ENCODE measurements around the gene CHMP2A. TPM values are rescaled to one million over a fixed set of nuclear protein-coding genes. Genes with fewer than 3 reads are reported as not detected.

CHMP2A gene
- total RNA-seq, 1 donor = 106 TPM

DNA sequence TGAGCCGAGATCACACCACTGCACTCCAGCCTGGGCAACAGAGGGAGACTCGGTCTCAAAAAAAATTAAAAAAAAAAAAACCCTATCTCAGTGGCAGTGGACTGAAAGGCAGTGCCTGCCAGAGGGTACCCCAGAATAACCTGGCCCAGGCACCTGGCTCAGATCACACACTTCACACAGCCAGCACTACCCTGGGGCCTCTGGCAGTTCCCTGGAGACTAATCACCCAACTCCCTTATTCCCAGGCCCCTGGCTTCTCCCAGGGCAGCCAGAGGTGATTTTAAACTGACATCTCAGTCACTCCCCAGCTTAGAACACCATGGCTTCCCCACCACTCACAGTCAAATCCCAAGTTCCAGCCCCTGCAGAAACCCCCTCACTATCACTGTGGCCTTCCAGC lies 39.6 kb downstream of the CHMP2A start:
- DNase-seq (ENCODE audit: insufficient read length, low spot score, missing footprints) = no peak
- no peak for TF ChIP-seq CTCF (IDR thresholded peaks at IDR 0.05; ENCODE audit: extremely low read depth, low read depth, low read length)
- H3K4me1 ChIP-seq (ENCODE audit: insufficient read depth, low read length) = peaks cover 11% of the 10 kb centered on the region
- H2AFZ ChIP-seq (ENCODE audit: low read length) = no peak overlapping the region
- peaks cover 45% of the 10 kb centered on the region for H3K79me2 ChIP-seq (ENCODE audit: insufficient read depth, low read length)
- no peaks in the 10 kb centered on the region for H3K27me3 ChIP-seq (ENCODE audit: insufficient read depth, low read length)
- no peak overlapping the region for H3K27ac ChIP-seq (ENCODE audit: low read depth, low read length)
- no peak overlapping the region for H3K4me2 ChIP-seq (ENCODE audit: insufficient read depth, low read length)
- no peaks in the 10 kb centered on the region for H3K9me3 ChIP-seq (ENCODE audit: low read depth, low read length)
- no peak overlapping the region for H3K4me3 ChIP-seq (ENCODE audit: insufficient read depth, low read length)
- peaks cover 24% of the 10 kb centered on the region for H4K20me1 ChIP-seq (ENCODE audit: insufficient read depth, low read length)
- H3K36me3 ChIP-seq (ENCODE audit: insufficient read depth, low read length) = peaks cover 9% of the 10 kb centered on the region

GRCh38 chr19:58514564-58515022 lies 40.3 kb downstream of the CHMP2A start:
- Histone ChIP-seq H3K27me3 (ENCODE audit: insufficient read depth, low read length) (no peaks in the 10 kb centered on the region), H3K36me3 (ENCODE audit: insufficient read depth, low read length) (peaks cover 9% of the 10 kb centered on the region), H4K20me1 (ENCODE audit: insufficient read depth, low read length) (peaks cover 24% of the 10 kb centered on the region), H3K79me2 (ENCODE audit: insufficient read depth, low read length) (peaks cover 45% of the 10 kb centered on the region), H3K4me1 (ENCODE audit: insufficient read depth, low read length) (peaks cover 10% of the 10 kb centered on the region), H3K9me3 (ENCODE audit: low read depth, low read length) (no peaks in the 10 kb centered on the region), H3K4me2 (ENCODE audit: insufficient read depth, low read length) (peak overlapping the region; percentile 77), H3K27ac (ENCODE audit: low read depth, low read length) (no peak overlapping the region), H3K4me3 (ENCODE audit: insufficient read depth, low read length) (peak overlapping the region; percentile 68), H2AFZ (ENCODE audit: low read length) (no peak overlapping the region)
- no peak for TF ChIP-seq CTCF (IDR thresholded peaks at IDR 0.05; ENCODE audit: extremely low read depth, low read depth, low read length)
- peak; percentile 73 for DNase-seq (ENCODE audit: insufficient read length, low spot score, missing footprints)

GRCh38 chr19:58513694-58514563 lies 41.0 kb downstream of the CHMP2A start:
- Histone ChIP-seq H3K36me3 (ENCODE audit: insufficient read depth, low read length) (peaks cover 9% of the 10 kb centered on the region), H3K4me3 (ENCODE audit: insufficient read depth, low read length) (peak overlapping the region; percentile 68), H4K20me1 (ENCODE audit: insufficient read depth, low read length) (peaks cover 24% of the 10 kb centered on the region), H3K9me3 (ENCODE audit: low read depth, low read length) (no peaks in the 10 kb centered on the region), H3K79me2 (ENCODE audit: insufficient read depth, low read length) (peaks cover 45% of the 10 kb centered on the region), H3K4me2 (ENCODE audit: insufficient read depth, low read length) (peak overlapping the region; percentile 77), H3K27ac (ENCODE audit: low read depth, low read length) (peak overlapping the region; percentile 48), H3K27me3 (ENCODE audit: insufficient read depth, low read length) (no peaks in the 10 kb centered on the region), H3K4me1 (ENCODE audit: insufficient read depth, low read length) (peaks cover 10% of the 10 kb centered on the region), H2AFZ (ENCODE audit: low read length) (peak overlapping the region; percentile 56)
- peak; percentile 79 for TF ChIP-seq CTCF (IDR thresholded peaks at IDR 0.05; ENCODE audit: extremely low read depth, low read depth, low read length)
- peak; percentile 99 for DNase-seq (ENCODE audit: insufficient read length, low spot score, missing footprints)

DNA sequence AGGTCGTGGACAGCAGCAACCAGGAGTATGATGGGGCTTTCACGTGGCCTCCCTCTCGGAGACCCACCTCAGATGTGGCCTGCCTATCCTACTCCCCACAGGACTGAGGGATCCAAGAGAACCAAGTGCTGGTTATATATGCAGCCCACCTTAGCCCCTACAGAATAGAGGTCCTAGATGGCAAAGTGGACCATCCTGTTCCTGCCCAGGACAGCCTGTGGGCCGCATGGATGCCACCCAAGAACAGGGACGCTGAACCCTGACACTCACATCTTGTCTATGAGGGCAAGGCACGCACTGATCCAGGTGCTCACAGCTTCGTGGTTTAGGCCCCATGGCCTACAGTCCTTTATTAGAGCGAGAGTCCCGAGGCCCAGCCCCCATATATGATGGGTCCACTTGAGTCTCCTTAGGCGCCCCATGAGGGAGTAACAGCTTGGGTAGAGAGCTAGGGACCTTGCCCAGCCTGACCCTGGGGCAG lies 41.7 kb downstream of the CHMP2A start:
- H3K27ac ChIP-seq (ENCODE audit: low read depth, low read length) = no peak overlapping the region
- no peak for TF ChIP-seq CTCF (IDR thresholded peaks at IDR 0.05; ENCODE audit: extremely low read depth, low read depth, low read length)
- peaks cover 19% of the 10 kb centered on the region for H4K20me1 ChIP-seq (ENCODE audit: insufficient read depth, low read length)
- H3K4me2 ChIP-seq (ENCODE audit: insufficient read depth, low read length) = no peak overlapping the region
- peaks cover 9% of the 10 kb centered on the region for H3K36me3 ChIP-seq (ENCODE audit: insufficient read depth, low read length)
- no peaks in the 10 kb centered on the region for H3K9me3 ChIP-seq (ENCODE audit: low read depth, low read length)
- H2AFZ ChIP-seq (ENCODE audit: low read length) = no peak overlapping the region
- H3K27me3 ChIP-seq (ENCODE audit: insufficient read depth, low read length) = no peaks in the 10 kb centered on the region
- peaks cover 38% of the 10 kb centered on the region for H3K79me2 ChIP-seq (ENCODE audit: insufficient read depth, low read length)
- DNase-seq (ENCODE audit: insufficient read length, low spot score, missing footprints) = peak; percentile 63
- H3K4me1 ChIP-seq (ENCODE audit: insufficient read depth, low read length) = peaks cover 4% of the 10 kb centered on the region
- no peak overlapping the region for H3K4me3 ChIP-seq (ENCODE audit: insufficient read depth, low read length)
